HepG2 (cell line): ENCODE data around the gene STS. TPM values are rescaled to one million over a fixed set of nuclear protein-coding genes. Genes with fewer than 3 reads are reported as not detected.

ENCODE experiments used
- DZIP1 ChIP-seq: sonication (generic); formaldehyde crosslinking; IDR thresholded peaks from 2 replicates; pipeline ENCODE4 v1.5.0; 2020; ENCODE audit warnings: mild to moderate bottlenecking, missing genetic modification reagents
- HDAC2 ChIP-seq: sonication (generic); formaldehyde crosslinking; IDR thresholded peaks from 2 replicates; pipeline ENCODE4 v1.4.0; 2020; ENCODE audit warnings: missing genetic modification reagents
- MYC ChIP-seq: sonication (generic); formaldehyde crosslinking; IDR thresholded peaks from 2 replicates; pipeline ENCODE4 v1.9.0; 2021; ENCODE audit warnings: missing genetic modification reagents, borderline replicate concordance
- NFAT5 ChIP-seq: sonication (generic); formaldehyde crosslinking; IDR thresholded peaks from 2 replicates; pipeline ENCODE4 v1.4.0; 2020; ENCODE audit warnings: missing genetic modification reagents
- ZNF280B ChIP-seq: sonication (generic); formaldehyde crosslinking; IDR thresholded peaks from 2 replicates; pipeline ENCODE4 v1.5.0; 2020; ENCODE audit warnings: missing genetic modification reagents, mild to moderate bottlenecking, borderline replicate concordance
- ZNF382 ChIP-seq: sonication (generic); formaldehyde crosslinking; IDR thresholded peaks from 2 replicates; pipeline ENCODE4 v1.5.0; 2020; ENCODE audit warnings: missing genetic modification reagents, mild to moderate bottlenecking, borderline replicate concordance
- polyA plus RNA-seq, 8 experiments: library from polyadenylated mRNA; depleted of rRNA in 3 of 8; stranded (reverse) in 7 of 8; unstranded in 1 of 8; fragments of >200 nt; fragmentation: Illumina TruSeq in 4 of 8; extraction: Trizol in 4 of 8; gene quantifications; 2 replicates each; pipeline versions ENCODE4 v1.2.1 to v1.2.3, GENCODE V29; 2011 to 2016; ENCODE audit warnings: low read depth in 4 of 8, missing spikeins in 1 of 8, mixed read lengths in 1 of 8; ENCODE audit not compliant: insufficient read depth in 1 of 8
- total RNA-seq, 5 experiments: library from RNA; depleted of rRNA; stranded (reverse); fragments of >200 nt; fragmentation: Illumina TruSeq; extraction: Trizol; gene quantifications; 2 replicates each; pipeline ENCODE4 v1.2.3, GENCODE V29; 2016; ENCODE audit warnings: low read depth in 1 of 5

STS gene
- total and polyA plus RNA-seq, 2 of the 13 experiments (the other 11 are each of a cell fraction or from before 2014, with no cell fraction given): 0.87 to 1.5 TPM

- no peak for TF ChIP-seq NFAT5 (CRISPR knock-in tag)
- no peak for TF ChIP-seq HDAC2 (CRISPR knock-in tag)
- no peak for TF ChIP-seq ZNF382 (CRISPR knock-in tag)
- no peak for TF ChIP-seq MYC (CRISPR knock-in tag)
- TF ChIP-seq DZIP1: no peak
- TF ChIP-seq ZNF280B (CRISPR knock-in tag): no peak
- TF ChIP-seq, all 625 proteins: peak for 0
Observed at GRCh38 chrX:7163146-7163677, 15.7 kb downstream of the STS start (continued).
